NOMO-1 treated with DMSO at 0.1 percent for 48 hours (cell line): ENCODE data around the gene SLC35E4.
"Not testable (repeated sequence)": the region's sequence is repeated elsewhere in the genome, so short reads cannot be mapped to it uniquely, and the experiment has no call there.

Experiments used
- DNase-seq: peaks from one replicate; lab custom pipeline; 2025; ENCODE audit not compliant: unreplicated experiment; lab: John Stamatoyannopoulos, UW

Gene SLC35E4

GRCh38 chr22:30649430-30650007, 13.9 kb downstream of the SLC35E4 start:
- peak; percentile 88 for DNase-seq

GRCh38 chr22:30650508-30651116, 15.0 kb downstream of the SLC35E4 start:
- DNase-seq = no peak

- DNase-seq = no peak
These were observed 17.3 kb downstream of the SLC35E4 start for GRCh38 chr22:30652852-30653251.

- no peak for DNase-seq
These were observed 18.8 kb downstream of the SLC35E4 start for GRCh38 chr22:30654361-30654760.

GRCh38 chr22:30655532-30655931, 20.0 kb downstream of the SLC35E4 start:
- DNase-seq = no peak

- no peak for DNase-seq
These were observed 26.5 kb downstream of the SLC35E4 start for GRCh38 chr22:30662040-30662439.

GRCh38 chr22:30664798-30665197, 29.2 kb downstream of the SLC35E4 start:
- no peak for DNase-seq

GRCh38 chr22:30665266-30665665, 29.7 kb downstream of the SLC35E4 start:
- DNase-seq = no peak

- no peak for DNase-seq
These were observed 30.2 kb downstream of the SLC35E4 start for GRCh38 chr22:30665786-30666185.

- peak; percentile 30 for DNase-seq
These were observed 31.5 kb downstream of the SLC35E4 start for GRCh38 chr22:30667107-30667493.

GRCh38 chr22:30667494-30668385, 32.2 kb downstream of the SLC35E4 start, which contains the start of gene DUSP18:
Gene DUSP18, minus strand, starts transcription at chr22:30667875. Its CDS starts 3,872 bp downstream, at chr22:30664003.
- peak; percentile 75 for DNase-seq

- no peak for DNase-seq
These were observed 32.8 kb downstream of the SLC35E4 start for GRCh38 chr22:30668386-30668710.

- no peak for DNase-seq
These were observed 35.5 kb downstream of the SLC35E4 start for GRCh38 chr22:30671071-30671470.

- no peak for DNase-seq
These were observed 37.6 kb downstream of the SLC35E4 start for GRCh38 chr22:30673136-30673535.

GRCh38 chr22:30674482-30674881, 38.9 kb downstream of the SLC35E4 start:
- no peak for DNase-seq

- no peak for DNase-seq
These were observed 39.9 kb downstream of the SLC35E4 start for GRCh38 chr22:30675436-30675835.

GRCh38 chr22:30676565-30676964, 41.0 kb downstream of the SLC35E4 start:
- DNase-seq = not testable (repeated sequence)

GRCh38 chr22:30679895-30680690, 44.5 kb downstream of the SLC35E4 start:
- not testable (repeated sequence) for DNase-seq

- no peak for DNase-seq
These were observed 45.6 kb downstream of the SLC35E4 start for GRCh38 chr22:30680991-30681770.

- no peak for DNase-seq
These were observed 46.2 kb downstream of the SLC35E4 start for GRCh38 chr22:30681831-30682230.
